KOPT-K1 (cell line): Measurements from ENCODE around the gene CPEB2.
"Not testable (repeated sequence)": the region's sequence is repeated elsewhere in the genome, so short reads cannot be mapped to it uniquely, and the experiment has no call there.

ENCODE experiments used
- H3K27ac ChIP-seq: fragments of 200-600 bp; sonication (generic); 2 replicates; pipeline ENCODE4 v1.5.1; 2016; ENCODE audit warnings: antibody characterized with exemption, mild to moderate bottlenecking, low read depth, low read length; ENCODE audit not compliant: poor library complexity, severe bottlenecking
- H3K36me3 ChIP-seq: fragments of 200-600 bp; sonication (generic); 2 replicates; pipeline ENCODE4 v1.5.1; 2017; ENCODE audit warnings: antibody characterized with exemption, mild to moderate bottlenecking, low read length, moderate library complexity; ENCODE audit not compliant: insufficient read depth
- H3K9me3 ChIP-seq: fragments of 200-600 bp; sonication (generic); 2 replicates; pipeline ENCODE4 v1.5.1; 2017; ENCODE audit warnings: antibody characterized with exemption, low read length, mild to moderate bottlenecking; ENCODE audit not compliant: insufficient read depth, poor library complexity, severe bottlenecking

The CPEB2 gene

DNA sequence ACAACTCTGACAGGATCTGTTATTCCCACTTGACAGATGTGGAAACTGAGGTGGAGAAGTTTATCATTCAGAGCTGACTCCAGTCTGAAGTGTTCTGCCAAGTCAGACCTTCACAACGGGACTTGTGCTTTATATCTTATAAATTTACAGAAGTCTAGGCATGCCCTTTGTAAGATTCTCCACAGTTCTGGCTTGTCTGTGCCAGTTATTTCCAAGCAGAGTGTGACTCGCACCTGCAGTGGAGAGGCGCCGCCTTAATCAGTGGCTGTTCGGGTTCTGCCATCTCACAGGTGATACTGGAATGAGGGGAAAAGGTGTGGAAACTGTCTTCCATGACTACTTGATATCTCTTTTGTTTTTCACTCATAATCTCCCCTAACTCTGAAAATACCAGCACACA is 63.2 kb downstream of the CPEB2 start:
- Histone ChIP-seq H3K9me3 (no peaks in the 10 kb centered on the region), H3K27ac (no peak overlapping the region), H3K36me3 (no peaks in the 10 kb centered on the region)

DNA sequence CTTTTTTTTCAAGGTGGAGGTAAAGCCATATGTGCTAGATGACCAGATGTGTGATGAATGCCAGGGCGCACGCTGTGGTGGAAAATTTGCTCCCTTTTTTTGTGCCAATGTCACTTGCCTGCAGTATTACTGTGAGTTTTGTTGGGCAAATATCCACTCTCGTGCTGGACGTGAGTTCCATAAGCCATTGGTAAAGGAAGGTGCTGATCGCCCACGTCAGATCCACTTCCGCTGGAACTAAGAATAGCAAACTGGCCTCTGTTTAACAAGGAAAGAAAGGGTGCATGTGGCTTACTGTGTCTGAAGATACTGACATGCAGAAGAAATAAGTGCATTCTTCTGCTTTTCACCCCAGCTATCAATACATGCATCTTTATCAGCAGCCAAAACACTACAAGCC is 63.9 kb downstream of the CPEB2 start:
- Histone ChIP-seq H3K27ac (no peak overlapping the region), H3K36me3 (no peaks in the 10 kb centered on the region), H3K9me3 (no peaks in the 10 kb centered on the region)

DNA sequence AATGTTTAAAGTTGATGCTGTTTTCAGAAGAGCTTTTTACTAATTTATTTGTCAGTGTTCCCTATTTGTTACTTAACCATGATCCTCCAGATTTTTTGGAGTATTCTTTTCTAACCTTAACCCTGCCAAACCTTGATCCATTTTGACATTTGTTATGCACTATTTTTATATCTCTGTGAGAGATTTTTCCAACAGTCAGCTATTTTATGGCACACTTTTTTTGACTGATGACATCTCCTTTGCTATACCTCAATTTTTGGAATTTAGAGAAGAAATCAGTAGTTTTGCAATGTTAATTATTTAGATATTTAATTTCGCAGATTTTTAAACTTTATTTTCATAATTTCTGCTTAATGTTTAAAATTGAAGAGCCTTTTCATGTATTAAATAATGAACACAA is 66.0 kb downstream of the CPEB2 start:
- Histone ChIP-seq H3K36me3 (no peaks in the 10 kb centered on the region), H3K9me3 (no peaks in the 10 kb centered on the region), H3K27ac (no peak overlapping the region)

DNA sequence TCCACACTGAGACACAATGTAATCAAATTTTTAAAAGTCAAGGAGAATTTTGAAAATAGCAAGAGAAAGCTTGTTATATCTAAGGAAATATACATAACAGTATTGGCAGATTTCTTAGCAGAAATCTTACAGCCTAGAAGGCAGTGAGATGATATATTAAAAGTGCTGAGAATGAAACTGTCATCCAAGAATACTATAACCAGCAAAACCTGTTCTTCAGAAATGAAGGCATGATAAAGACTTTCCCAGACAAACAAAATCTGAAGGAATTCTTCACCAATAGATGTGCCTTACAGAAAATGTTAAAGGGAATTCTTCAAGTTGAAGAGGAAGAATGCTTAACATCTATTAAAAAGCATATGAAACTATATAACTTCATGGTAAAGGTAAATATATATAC is 73.6 kb downstream of the CPEB2 start:
- Histone ChIP-seq H3K36me3 (no peaks in the 10 kb centered on the region), H3K9me3 (no peaks in the 10 kb centered on the region)

DNA sequence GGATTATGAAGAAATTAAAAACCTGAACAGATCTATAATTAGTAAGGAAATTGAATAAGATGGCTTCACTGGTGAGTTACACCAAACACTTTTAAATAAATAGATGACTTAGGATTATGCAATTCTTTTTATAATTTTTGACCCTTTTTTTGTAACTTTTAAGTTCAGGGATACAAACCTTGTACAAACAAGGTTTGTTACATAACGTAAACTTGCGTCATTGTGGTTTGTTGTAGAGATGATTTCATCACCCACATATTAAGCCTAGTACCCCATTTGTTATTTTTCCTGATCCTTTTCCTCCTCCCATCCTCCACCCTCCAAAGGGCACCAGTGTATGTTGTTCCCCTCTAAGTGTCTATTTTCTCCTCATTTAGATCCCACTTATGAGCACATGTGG is 75.7 kb downstream of the CPEB2 start:
- Histone ChIP-seq H3K36me3 (no peaks in the 10 kb centered on the region), H3K9me3 (no peaks in the 10 kb centered on the region), H3K27ac (no peak overlapping the region)

More for the DNA sequence above, 73.6 kb downstream of the CPEB2 start:
- no peak overlapping the region for H3K27ac ChIP-seq

DNA sequence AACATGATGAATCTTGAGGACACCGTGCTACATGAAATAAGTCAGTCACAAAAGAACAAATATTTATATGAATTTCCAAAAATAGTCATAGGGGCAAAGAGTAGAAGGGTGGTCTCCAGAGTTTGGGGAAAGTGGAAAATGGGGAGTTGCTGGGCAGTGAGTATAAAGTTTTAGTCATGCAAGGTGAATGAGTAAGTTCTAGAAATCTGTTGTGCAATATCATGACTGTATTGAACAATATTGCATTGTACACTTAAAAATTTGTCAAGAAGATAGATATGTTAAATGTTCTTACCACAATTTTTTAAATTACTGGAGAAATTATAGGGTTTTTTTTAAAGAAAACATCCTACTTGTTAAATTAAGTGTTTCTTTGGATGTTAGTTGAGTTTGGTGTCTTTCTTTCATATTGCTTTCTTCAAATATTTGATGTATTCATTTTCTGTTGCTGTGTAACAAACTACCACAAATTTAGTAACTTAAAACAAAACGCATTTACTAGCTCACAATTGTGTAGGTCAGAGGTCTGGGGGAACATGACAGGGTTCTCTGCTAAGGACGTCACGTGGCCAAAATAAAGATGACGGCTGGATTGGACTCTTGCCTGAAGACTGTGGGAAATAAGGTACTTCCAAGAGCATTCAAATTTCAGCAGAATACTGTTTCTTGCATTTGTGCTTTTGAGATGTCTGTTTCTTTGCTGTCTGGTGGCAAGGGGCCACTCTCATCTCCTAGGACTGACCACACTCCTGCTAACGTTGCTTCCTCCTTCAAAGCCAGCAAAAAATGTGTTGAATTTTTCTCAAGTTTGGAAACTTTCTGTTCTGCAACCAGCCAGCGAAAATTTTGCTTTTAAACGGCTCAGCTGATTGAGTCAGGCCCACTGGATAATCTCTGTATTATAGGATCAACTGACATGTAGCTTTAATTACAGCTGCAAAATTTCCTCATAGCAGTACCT is 76.7 kb downstream of the CPEB2 start:
- Histone ChIP-seq H3K27ac (no peak overlapping the region), H3K9me3 (no peaks in the 10 kb centered on the region), H3K36me3 (no peaks in the 10 kb centered on the region)

DNA sequence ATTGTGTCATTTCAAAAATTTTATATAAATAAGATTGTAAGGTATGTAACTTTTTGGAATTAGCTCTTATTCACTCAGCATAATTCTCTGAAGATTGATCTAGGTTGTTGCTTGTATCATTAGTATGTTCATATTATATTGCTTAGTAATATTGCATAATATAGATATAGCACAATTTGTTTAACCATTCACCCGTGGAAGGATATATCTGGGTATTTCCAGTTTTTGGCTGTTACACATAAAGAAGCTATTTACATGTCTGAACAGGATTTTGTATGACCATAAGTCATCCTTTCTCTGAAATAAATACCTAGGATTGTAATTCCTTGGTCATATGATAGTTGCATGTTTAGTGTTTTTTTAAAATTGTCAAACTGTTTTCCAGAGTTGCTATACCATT is 82.5 kb downstream of the CPEB2 start:
- Histone ChIP-seq H3K9me3 (peaks cover 10% of the 10 kb centered on the region), H3K36me3 (no peaks in the 10 kb centered on the region), H3K27ac (no peak overlapping the region)

DNA sequence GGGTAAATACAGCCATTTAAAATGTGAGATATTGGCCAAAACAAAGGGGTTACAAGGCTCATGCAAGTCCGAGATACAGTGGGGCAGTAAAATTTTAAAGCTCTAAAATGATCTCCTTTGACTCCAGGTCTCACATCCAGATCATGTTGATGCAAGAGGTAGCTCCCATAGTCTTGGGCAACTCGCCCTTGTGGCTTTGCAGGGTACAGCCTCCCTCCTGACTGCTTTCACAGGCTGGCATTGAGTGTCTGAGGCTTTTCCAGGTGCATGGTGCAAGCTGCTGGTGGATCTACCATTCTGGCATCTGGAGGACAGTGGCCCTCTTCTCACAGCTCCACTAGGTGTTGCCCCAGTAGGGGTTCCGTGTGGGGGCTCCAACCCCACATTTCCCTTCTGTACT is 83.5 kb downstream of the CPEB2 start:
- H3K9me3 ChIP-seq = peaks cover 10% of the 10 kb centered on the region
- not testable (repeated sequence) for H3K36me3 ChIP-seq, H3K27ac ChIP-seq

DNA sequence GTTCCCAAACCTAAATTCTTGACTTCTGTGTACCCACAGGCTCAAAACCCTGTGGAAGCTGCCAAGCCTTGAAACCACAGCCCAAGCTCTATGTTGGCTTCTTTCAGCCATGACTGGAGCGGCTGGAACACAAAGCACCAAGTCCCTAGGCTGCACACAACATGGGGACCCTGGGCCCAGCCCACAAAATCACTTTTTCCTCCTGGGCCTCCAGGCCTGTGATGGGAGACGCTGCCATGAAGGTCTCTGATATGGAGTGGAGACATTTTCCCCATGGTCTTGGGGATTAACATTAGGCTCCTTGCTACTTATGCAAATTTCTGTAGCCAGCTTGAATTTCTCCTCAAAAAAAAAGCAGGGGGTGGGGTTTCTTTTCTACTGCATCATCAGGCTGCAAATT is 84.0 kb downstream of the CPEB2 start:
- H3K9me3 ChIP-seq = peaks cover 10% of the 10 kb centered on the region
- H3K27ac ChIP-seq, H3K36me3 ChIP-seq: not testable (repeated sequence)

DNA sequence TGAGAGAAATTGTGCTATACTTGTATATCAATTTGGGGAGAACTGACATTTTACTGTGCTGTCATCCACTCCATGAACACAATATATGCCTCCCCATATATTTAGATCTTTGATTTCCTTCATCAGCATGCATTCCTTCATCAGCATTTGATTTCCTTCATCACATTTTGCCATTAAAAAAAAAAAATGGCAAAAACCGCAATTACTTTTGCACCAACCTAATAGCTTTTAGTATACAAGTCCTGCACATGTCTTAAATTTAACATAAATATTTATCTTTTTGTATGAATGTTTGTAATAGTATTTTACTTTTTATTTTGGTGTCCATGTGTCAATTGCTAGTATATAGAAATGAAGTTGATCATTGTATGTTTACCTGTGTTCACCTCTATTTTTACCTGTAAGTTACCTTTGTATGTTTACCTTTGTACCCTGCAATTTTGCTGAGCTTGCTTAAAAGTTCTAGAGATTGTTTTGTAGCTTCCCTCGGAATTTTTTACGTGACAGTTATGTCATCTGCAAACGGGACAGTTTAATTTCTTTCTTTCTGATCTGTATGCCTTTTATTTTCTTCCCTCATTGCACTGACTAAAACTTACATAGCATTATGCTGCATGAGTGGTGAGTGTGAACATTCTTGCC is 86.2 kb downstream of the CPEB2 start:
- Histone ChIP-seq H3K36me3 (no peaks in the 10 kb centered on the region), H3K27ac (no peak overlapping the region), H3K9me3 (peaks cover 10% of the 10 kb centered on the region)

DNA sequence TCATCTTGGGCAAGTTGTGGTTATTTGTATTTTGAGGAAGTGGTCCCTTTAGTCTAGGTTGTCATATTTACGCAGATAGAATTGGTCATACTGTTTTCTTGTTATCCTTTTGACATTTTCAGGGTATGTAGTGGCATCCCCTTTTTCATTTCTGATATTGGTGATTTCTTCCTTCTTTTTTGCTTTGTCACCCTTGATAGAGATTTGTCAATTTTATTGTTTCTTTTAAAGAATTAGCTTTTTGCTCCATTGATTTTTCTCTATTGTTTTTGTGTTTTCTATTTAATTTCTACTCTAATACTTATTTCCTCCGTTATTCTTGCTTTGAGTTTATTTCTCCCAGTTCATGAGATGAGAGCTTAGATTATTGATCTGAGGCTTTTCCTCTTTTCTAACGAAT is 87.7 kb downstream of the CPEB2 start:
- Histone ChIP-seq H3K36me3 (no peaks in the 10 kb centered on the region), H3K9me3 (peaks cover 10% of the 10 kb centered on the region), H3K27ac (no peak overlapping the region)

DNA sequence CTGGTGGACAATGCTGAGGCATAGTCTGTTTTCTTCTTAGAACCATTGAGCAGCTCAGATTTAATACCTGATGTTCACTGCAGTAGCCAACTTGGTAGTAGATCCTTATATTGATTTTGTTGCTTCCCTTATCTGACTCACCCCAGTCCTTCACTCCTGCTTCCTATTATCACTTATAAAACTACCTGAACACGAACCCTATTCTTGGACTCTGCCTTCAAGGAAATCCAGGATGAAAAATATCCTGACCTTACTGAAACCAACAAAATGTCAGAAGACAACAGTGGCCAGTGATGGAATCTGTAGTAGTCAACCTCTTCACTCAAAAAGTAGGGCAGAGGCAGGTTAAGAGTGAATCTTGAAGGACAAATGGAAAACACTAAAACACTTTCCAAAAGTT is 98.1 kb downstream of the CPEB2 start:
- Histone ChIP-seq H3K27ac (no peak overlapping the region), H3K9me3 (no peaks in the 10 kb centered on the region), H3K36me3 (no peaks in the 10 kb centered on the region)

DNA sequence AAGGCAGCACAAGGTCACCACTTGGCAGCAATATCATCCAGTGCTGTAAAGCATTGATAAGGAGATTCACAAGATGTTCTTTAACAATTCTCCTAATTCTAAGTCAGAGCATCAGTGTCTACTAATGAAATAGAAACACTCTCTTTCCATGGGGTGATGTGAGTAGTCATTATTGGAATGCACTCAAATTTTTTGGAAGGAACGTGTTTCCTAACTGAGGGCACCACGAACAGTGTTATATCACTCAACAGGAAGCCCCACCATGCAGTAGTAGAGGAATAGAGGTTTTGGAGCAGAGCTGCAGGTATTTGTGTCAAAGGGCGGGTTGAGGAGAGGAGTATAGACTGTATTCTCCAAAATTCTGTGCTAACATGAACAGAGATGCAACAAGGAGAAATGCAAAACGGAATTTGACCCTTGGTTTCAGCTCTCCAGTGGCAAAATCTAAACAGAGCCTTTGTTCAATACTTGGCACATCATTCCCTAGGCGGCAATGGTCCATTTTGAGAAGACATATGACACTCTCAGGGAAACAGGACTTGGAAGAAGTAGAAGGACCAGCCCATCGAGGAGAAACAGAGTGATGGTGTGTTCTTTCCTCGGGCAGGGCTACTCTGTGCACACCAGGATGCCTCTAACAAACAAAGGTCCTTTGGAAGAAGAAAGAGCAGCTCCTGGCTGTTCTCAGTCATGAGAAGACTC is 98.9 kb downstream of the CPEB2 start:
- Histone ChIP-seq H3K9me3 (no peaks in the 10 kb centered on the region), H3K36me3 (no peaks in the 10 kb centered on the region), H3K27ac (no peak overlapping the region)

DNA sequence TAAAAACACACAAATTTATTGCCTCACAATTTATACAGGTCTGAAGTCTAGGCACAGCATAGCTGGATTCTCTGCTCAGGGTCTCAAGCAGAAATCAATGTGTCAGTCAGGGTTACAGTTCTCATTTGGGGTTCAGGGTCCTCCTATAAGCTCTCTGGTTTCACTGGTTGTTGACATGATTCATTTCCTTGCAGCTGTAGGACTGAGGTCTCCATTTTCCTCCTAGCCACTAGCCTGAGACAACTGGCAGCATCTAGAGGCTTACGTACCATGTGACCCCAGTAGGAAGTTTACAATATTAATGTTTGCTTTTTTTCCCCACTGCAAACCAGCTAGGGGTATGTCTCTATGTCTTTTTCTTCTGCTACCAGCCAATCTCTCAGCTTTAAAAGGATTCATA is 102.5 kb downstream of the CPEB2 start:
- H3K36me3 ChIP-seq = no peaks in the 10 kb centered on the region
- H3K27ac ChIP-seq = no peak overlapping the region
- no peaks in the 10 kb centered on the region for H3K9me3 ChIP-seq

DNA sequence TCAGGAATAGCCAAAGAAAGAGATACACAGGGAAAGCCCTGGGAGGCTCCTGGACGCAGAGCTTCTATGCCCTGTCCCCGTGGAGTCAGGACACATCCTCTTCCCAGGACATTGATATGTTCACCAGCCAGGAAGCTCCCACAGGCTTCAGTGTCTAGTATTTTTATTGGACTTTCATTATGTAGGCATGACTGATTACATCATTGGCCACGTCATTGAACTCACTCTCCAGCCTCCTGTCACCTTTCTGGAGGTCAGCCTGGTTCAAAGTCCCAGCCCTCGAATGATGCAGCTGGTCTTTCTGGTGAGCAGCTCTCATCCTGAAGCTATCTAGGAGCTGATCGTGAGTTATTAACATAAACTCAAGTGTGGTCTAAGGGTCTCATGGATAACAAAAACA is 104.1 kb downstream of the CPEB2 start:
- no peaks in the 10 kb centered on the region for H3K9me3 ChIP-seq
- H3K27ac ChIP-seq = no peak overlapping the region
- no peaks in the 10 kb centered on the region for H3K36me3 ChIP-seq
